Kidney (tissue), 14 donors: ENCODE data around the gene NUDT4. TPM values are rescaled to one million over a fixed set of nuclear protein-coding genes. Genes with fewer than 3 reads are reported as not detected.

Experiments
- DNase-seq, 5 donors: peaks; one replicate each; pipeline ENCODE4 v3.0.0-alpha.2; 2013 to 2020
- FAIRE-seq: peaks from 2 replicates; lab custom pipeline; 2012; peaks lifted over from hg19 to GRCh38; lab: Jason Lieb, UNC
- H3K27ac ChIP-seq, 2 donors: one replicate each; pipeline ENCODE4 v1.7.0; 2013; ENCODE audit warnings: low read depth in 2 of 2, low read length in 2 of 2, inconsistent platforms in 1 of 2
- H3K27me3 ChIP-seq: one replicate; pipeline ENCODE4 v1.7.1; 2013; ENCODE audit warnings: low read length, inconsistent platforms; ENCODE audit not compliant: control insufficient read depth, insufficient read depth
- H3K36me3 ChIP-seq, 3 donors: one replicate each; pipeline versions ENCODE4 v1.7.0 to v1.7.1; 2013; ENCODE audit warnings: low read length in 3 of 3, control low read depth in 1 of 3, inconsistent platforms in 1 of 3; ENCODE audit not compliant: insufficient read depth in 3 of 3, control insufficient read depth in 2 of 3
- H3K4me1 ChIP-seq, 3 donors: one replicate each; pipeline versions ENCODE4 v1.7.0 to v1.7.1; 2013; ENCODE audit warnings: low read length in 3 of 3, inconsistent platforms in 1 of 3, low read depth in 1 of 3; ENCODE audit not compliant: control insufficient read depth in 2 of 3, insufficient read depth in 2 of 3
- H3K4me3 ChIP-seq, 3 donors: one replicate each; pipeline versions ENCODE4 v1.7.0 to v1.8.1; 2013; ENCODE audit warnings: low read length in 3 of 3, control low read depth in 1 of 3, inconsistent platforms in 1 of 3
- H3K9ac ChIP-seq, 3 donors: one replicate each; pipeline versions ENCODE4 v1.7.0 to v1.7.1; 2013; ENCODE audit warnings: low read length in 3 of 3, control low read depth in 1 of 3, inconsistent platforms in 1 of 3
- H3K9me3 ChIP-seq, 3 donors: one replicate each; pipeline versions ENCODE4 v1.7.0 to v1.7.1; 2013; ENCODE audit warnings: low read length in 3 of 3, control low read depth in 1 of 3, inconsistent platforms in 1 of 3; ENCODE audit not compliant: control insufficient read depth in 2 of 3, insufficient read depth in 1 of 3
- CTCF ChIP-seq: IDR thresholded peaks from 3 replicates; pipeline ENCODE4 v1.5.1; 2012; ENCODE audit warnings: mild to moderate bottlenecking, moderate library complexity, borderline replicate concordance; ENCODE audit not compliant: insufficient read depth; ENCODE audit errors: extremely low read depth
- intact Hi-C: fragments of 100-400 bp; cut with DNase I; formaldehyde crosslinking; loops from one replicate; pipeline ENCODE4 v1.11.1; 2022
- polyA plus RNA-seq: library from polyadenylated mRNA; stranded (reverse); fragments of 350-450 nt; fragmentation: Illumina TruSeq; extraction: RNeasy Lipid Tissue Mini Kit (QIAGEN cat#74804); gene quantifications from one replicate; pipeline ENCODE4 v1.2.3, GENCODE V29; 2014; ENCODE audit warnings: low read depth, low replicate concordance; ENCODE audit not compliant: insufficient read depth
- total RNA-seq: library from RNA; stranded (reverse); fragmentation: NEBNext Ultra II Directional; extraction: Animal tissue kit (Norgen Biotek cat#: 25700); gene quantifications from one replicate; pipeline ENCODE4 v1.2.1, GENCODE V29; 2021
- donor health status: control.
- donor health status: control.
- donor health status: control.
- donor health status: control.
- donor health status: control.
- donor health status: DM: yes; HTN: yes; CAD: no.
- donor health status: Normal renal cell carcinoma (clear cell type).

Gene NUDT4
- total and polyA plus RNA-seq, 2 donors from 2014 or later = 104 to 127 TPM

- Histone ChIP-seq H3K27ac (no peak overlapping the region), H3K4me1 (peaks cover 0 to 15% (median 0%) of the 10 kb centered on the region in 3 donors), H3K36me3 (no peaks in the 10 kb centered on the region), H3K4me3 (no peak overlapping the region), H3K9me3 (no peaks in the 10 kb centered on the region), H3K27me3 (no peaks in the 10 kb centered on the region), H3K9ac (no peak overlapping the region)
- no peak for TF ChIP-seq CTCF
- FAIRE-seq = no peak
- DNase-seq = no peak
- intact Hi-C loops = loop anchor here (10.0 kb wide), 1 partner anchor 383 kb away; no protein-coding TSS in a partner anchor
Observed at GRCh38 chr12:93387780-93388179, 10.1 kb downstream of the NUDT4 start.

GRCh38 chr12:93390031-93390430 is 12.3 kb downstream of the NUDT4 start:
- intact Hi-C loops = no loop called here
- FAIRE-seq (no peak), DNase-seq (peak in 1 of 5 donors; percentile 18)
- Histone ChIP-seq H3K4me3 (peak overlapping the region in 1 of 3 donors; percentile 17), H3K36me3 (no peaks in the 10 kb centered on the region), H3K27ac (peak overlapping the region in 1 of 2 donors; percentile 28), H3K27me3 (no peaks in the 10 kb centered on the region), H3K4me1 (peaks cover 0 to 10% (median 0%) of the 10 kb centered on the region in 3 donors), H3K9ac (peak overlapping the region in 1 of 3 donors; percentile 53), H3K9me3 (no peaks in the 10 kb centered on the region)
- no peak for TF ChIP-seq CTCF

- peak overlapping the region; percentile 62 to 67 for H3K27ac ChIP-seq
- peak in 3 of 5 donors; percentile 42 to 51 (median 51) for DNase-seq
- H3K9ac ChIP-seq = peak overlapping the region in 1 of 3 donors; percentile 53
- peak overlapping the region in 1 of 3 donors; percentile 17 for H3K4me3 ChIP-seq
- H3K27me3 ChIP-seq = no peaks in the 10 kb centered on the region
- no peak for TF ChIP-seq CTCF
- intact Hi-C loops = no loop called here
- H3K4me1 ChIP-seq = peaks cover 0 to 8% (median 0%) of the 10 kb centered on the region in 3 donors
- no peaks in the 10 kb centered on the region for H3K36me3 ChIP-seq
- no peaks in the 10 kb centered on the region for H3K9me3 ChIP-seq
- no peak for FAIRE-seq
Observed at GRCh38 chr12:93390549-93391297, 13.0 kb downstream of the NUDT4 start.
